Body of pancreas (tissue), 4 donors: Measurements from ENCODE around the gene DNM3. TPM values are rescaled to one million over a fixed set of nuclear protein-coding genes. Genes with fewer than 3 reads are reported as not detected.

Source experiments
- ATAC-seq: fragments of 150-250 bp; one replicate; pipeline ENCODE4 v1.9.1; 2016
- DNase-seq, 4 donors: peaks; one replicate each; pipeline ENCODE4 v3.0.0-alpha.2; 2019
- H3K27ac ChIP-seq, 4 donors: fragments of 200-600 bp; sonication (generic); 1 replicate in 3 of 4; 2 replicates in 1 of 4; pipeline versions ENCODE4 v1.5.1 to v1.6.1; 2016 to 2019; ENCODE audit warnings: mild to moderate bottlenecking in 1 of 4, mixed read lengths in 1 of 4, moderate library complexity in 1 of 4
- H3K27me3 ChIP-seq, 2 donors: fragments of 200-600 bp; sonication (generic); one replicate each; pipeline ENCODE4 v1.6.0; 2016; ENCODE audit warnings: mild to moderate bottlenecking in 1 of 2
- H3K36me3 ChIP-seq, 2 donors: fragments of 200-600 bp; sonication (generic); replicated peaks in 1 of 2; 2 replicates each; pipeline ENCODE4 v1.5.1; 2016; ENCODE audit warnings: low read depth in 2 of 2; ENCODE audit not compliant: insufficient read depth in 1 of 2
- H3K4me1 ChIP-seq: fragments of 200-600 bp; sonication (generic); one replicate; pipeline ENCODE4 v1.6.0; 2016
- H3K4me3 ChIP-seq, 2 donors: fragments of 200-600 bp; sonication (generic); 1 replicate in 1 of 2; 2 replicates in 1 of 2; pipeline ENCODE4 v1.5.1; 2016 to 2019
- H3K9me3 ChIP-seq, 3 donors: fragments of 200-600 bp; sonication (generic); 1 replicate in 2 of 3; 2 replicates in 1 of 3; pipeline ENCODE4 v1.5.1; 2016
- CTCF ChIP-seq, 7 experiments: fragments of 450-650 bp in 4 of 7; fragments of 200-600 bp in 3 of 7; sonication (generic) in 3 of 7; IDR thresholded peaks; one replicate each; pipeline ENCODE4 v1.5.1; 2016 to 2019; ENCODE audit warnings: antibody characterized with exemption in 7 of 7
- POLR2A ChIP-seq, 3 donors: fragments of 450-650 bp; IDR thresholded peaks; one replicate each; pipeline ENCODE4 v1.6.1; 2016; ENCODE audit warnings: antibody characterized with exemption in 3 of 3, mild to moderate bottlenecking in 2 of 3
- WGBS, 2 donors: methylation state at CpG; one replicate each; pipeline ENCODE4 v1.1.5; 2017; 5-methylcytosine and 5-hydroxymethylcytosine counted together
- intact Hi-C: fragments of 100-400 bp; cut with DNase I; formaldehyde crosslinking; loops from one replicate; pipeline ENCODE4 v1.15.1; 2023
- total RNA-seq, 2 donors: library from RNA; depleted of rRNA; stranded (reverse); fragments of >200 nt; gene quantifications; one replicate each; pipeline ENCODE4 v1.1.0, GENCODE V29; 2016

DNM3 gene
- total RNA-seq, 2 donors from 2014 or later: 2.9 to 4.0 TPM

- Histone ChIP-seq H3K4me1 (peaks cover 7% of the 10 kb centered on the region), H3K9me3 (no peaks in the 10 kb centered on the region), H3K27ac (no peak overlapping the region), H3K36me3 (no peaks in the 10 kb centered on the region), H3K27me3 (no peaks in the 10 kb centered on the region), H3K4me3 (no peak overlapping the region)
- DNase-seq (no peak), ATAC-seq (no peak)
- no peak for TF ChIP-seq POLR2A (IDR thresholded peaks at IDR 0.05)
- no peak for TF ChIP-seq CTCF (IDR thresholded peaks at IDR 0.05)
- intact Hi-C loops: no loop called here
- 53 to 58% methylated on average over 2 of the region's 2 CpGs for WGBS, 2 donors
Observed at GRCh38 chr1:172177849-172178248, 336.6 kb downstream of the DNM3 start.

- intact Hi-C loops: no loop called here
- Histone ChIP-seq H3K27me3 (no peaks in the 10 kb centered on the region), H3K9me3 (no peaks in the 10 kb centered on the region), H3K4me3 (no peak overlapping the region), H3K36me3 (no peaks in the 10 kb centered on the region), H3K4me1 (peaks cover 7% of the 10 kb centered on the region), H3K27ac (no peak overlapping the region)
- no peak for ATAC-seq
- TF ChIP-seq CTCF (IDR thresholded peaks at IDR 0.05) (no peak), POLR2A (IDR thresholded peaks at IDR 0.05) (no peak)
- no peak for DNase-seq
- 66 to 75% methylated on average over 2 of the region's 2 CpGs for WGBS, 2 donors
Observed at GRCh38 chr1:172178886-172179285, 337.6 kb downstream of the DNM3 start.

GRCh38 chr1:172179918-172180317 lies 338.6 kb downstream of the DNM3 start:
- Histone ChIP-seq H3K4me1 (peaks cover 7% of the 10 kb centered on the region), H3K27me3 (no peaks in the 10 kb centered on the region), H3K9me3 (no peaks in the 10 kb centered on the region), H3K4me3 (no peak overlapping the region), H3K27ac (no peak overlapping the region), H3K36me3 (no peaks in the 10 kb centered on the region)
- WGBS, 2 donors: 61 to 66% methylated on average over 3 of the region's 3 CpGs
- ATAC-seq: no peak
- no peak for TF ChIP-seq POLR2A (IDR thresholded peaks at IDR 0.05)
- TF ChIP-seq CTCF (IDR thresholded peaks at IDR 0.05): no peak
- DNase-seq: no peak
- intact Hi-C loops: no loop called here

GRCh38 chr1:172180501-172181285 lies 339.4 kb downstream of the DNM3 start:
- Histone ChIP-seq H3K4me1 (peaks cover 7% of the 10 kb centered on the region), H3K36me3 (no peaks in the 10 kb centered on the region), H3K27ac (peak overlapping the region in 3 of 4 donors; percentile 2 to 73 (median 49)), H3K27me3 (no peaks in the 10 kb centered on the region), H3K4me3 (no peak overlapping the region), H3K9me3 (no peaks in the 10 kb centered on the region)
- intact Hi-C loops: no loop called here
- peak in 3 of 4 donors; percentile 13 to 27 (median 20) for DNase-seq
- TF ChIP-seq CTCF (IDR thresholded peaks at IDR 0.05): no peak
- TF ChIP-seq POLR2A (IDR thresholded peaks at IDR 0.05): no peak
- peak; percentile 69 for ATAC-seq
- WGBS, 2 donors: 53 to 86% methylated on average over 4 of the region's 4 CpGs
